ENCODE results near the gene FBXL7.

The FBXL7 gene

GRCh38 chr5:15807248-15807647 is 307.3 kb downstream of the FBXL7 start:
- Histone ChIP-seq H3K79me2 (ENCODE audit: insufficient read depth, low read length) (no peaks in the 10 kb centered on the region), H2AFZ (ENCODE audit: low read depth, low read length, severe bottlenecking) (no peak overlapping the region), H3K4me2 (ENCODE audit: low read depth, low read length, poor library complexity, severe bottlenecking) (no peak overlapping the region), H3K4me3 (ENCODE audit: insufficient read depth, low read length, poor library complexity, severe bottlenecking) (no peak overlapping the region), H3K27ac (ENCODE audit: low read depth, low read length) (no peak overlapping the region), H3K9ac (ENCODE audit: low read length) (no peak overlapping the region), H3K9me3 (ENCODE audit: insufficient read depth, low read length) (no peaks in the 10 kb centered on the region), H3K9me2 (replicated peaks; ENCODE audit: insufficient read depth, low read length) (no peaks in the 10 kb centered on the region), H3F3A (ENCODE audit: insufficient read depth) (no peaks in the 10 kb centered on the region), H3K36me3 (ENCODE audit: low read length) (no peaks in the 10 kb centered on the region), H3K27me3 (ENCODE audit: low read length) (no peaks in the 10 kb centered on the region), H4K20me1 (ENCODE audit: low read depth, low read length) (no peaks in the 10 kb centered on the region)
- no peak for TF ChIP-seq EZH2phosphoT487 (conservative IDR thresholded peaks at IDR 0.05; ENCODE audit: low read length)
- TF ChIP-seq CTCF (IDR thresholded peaks at IDR 0.05; ENCODE audit: insufficient read depth, low read length, poor library complexity, severe bottlenecking), result no peak

DNA sequence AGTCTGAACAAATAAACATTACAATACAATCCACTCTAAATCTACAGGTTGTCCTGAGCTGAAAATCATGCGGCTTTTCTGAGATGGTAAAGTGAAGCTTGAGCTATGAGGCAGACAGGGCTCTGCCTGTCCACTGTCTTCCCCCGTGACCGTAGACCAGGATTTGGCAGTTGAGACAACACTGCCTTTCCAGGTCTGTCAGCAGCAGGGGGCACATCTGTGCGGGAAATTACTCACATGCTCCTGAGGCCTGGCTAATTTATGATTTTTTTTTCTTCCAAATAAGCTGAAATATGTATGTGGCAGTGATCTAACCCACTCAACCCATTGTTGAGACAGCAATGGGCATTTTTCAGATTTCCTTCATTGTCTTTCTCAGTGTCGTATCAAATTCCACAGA is 307.9 kb downstream of the FBXL7 start:
- no peaks in the 10 kb centered on the region for H3K36me3 ChIP-seq (ENCODE audit: low read length)
- no peaks in the 10 kb centered on the region for H3K9me2 ChIP-seq (replicated peaks; ENCODE audit: insufficient read depth, low read length)
- H3K27ac ChIP-seq (ENCODE audit: low read depth, low read length), result no peak overlapping the region

GRCh38 chr5:15808577-15808976 is 308.6 kb downstream of the FBXL7 start:
- Histone ChIP-seq H3K36me3 (ENCODE audit: low read length) (no peaks in the 10 kb centered on the region), H3K4me3 (ENCODE audit: insufficient read depth, low read length, poor library complexity, severe bottlenecking) (no peak overlapping the region), H3K79me2 (ENCODE audit: insufficient read depth, low read length) (no peaks in the 10 kb centered on the region), H3K27ac (ENCODE audit: low read depth, low read length) (no peak overlapping the region), H4K20me1 (ENCODE audit: low read depth, low read length) (no peaks in the 10 kb centered on the region), H3K9me3 (ENCODE audit: insufficient read depth, low read length) (no peaks in the 10 kb centered on the region), H2AFZ (ENCODE audit: low read depth, low read length, severe bottlenecking) (no peak overlapping the region), H3K9me2 (replicated peaks; ENCODE audit: insufficient read depth, low read length) (no peaks in the 10 kb centered on the region), H3K4me2 (ENCODE audit: low read depth, low read length, poor library complexity, severe bottlenecking) (no peak overlapping the region), H3K9ac (ENCODE audit: low read length) (no peak overlapping the region), H3F3A (ENCODE audit: insufficient read depth) (no peaks in the 10 kb centered on the region), H3K27me3 (ENCODE audit: low read length) (no peaks in the 10 kb centered on the region)
- TF ChIP-seq EZH2phosphoT487 (conservative IDR thresholded peaks at IDR 0.05; ENCODE audit: low read length) (no peak), CTCF (IDR thresholded peaks at IDR 0.05; ENCODE audit: insufficient read depth, low read length, poor library complexity, severe bottlenecking) (no peak)

More for the DNA sequence above, 307.9 kb downstream of the FBXL7 start:
- no peaks in the 10 kb centered on the region for H3K27me3 ChIP-seq (ENCODE audit: low read length)
- no peaks in the 10 kb centered on the region for H4K20me1 ChIP-seq (ENCODE audit: low read depth, low read length)
- no peaks in the 10 kb centered on the region for H3K9me3 ChIP-seq (ENCODE audit: insufficient read depth, low read length)
- H3F3A ChIP-seq (ENCODE audit: insufficient read depth), result no peaks in the 10 kb centered on the region
- no peak for TF ChIP-seq CTCF (IDR thresholded peaks at IDR 0.05; ENCODE audit: insufficient read depth, low read length, poor library complexity, severe bottlenecking)
- TF ChIP-seq EZH2phosphoT487 (conservative IDR thresholded peaks at IDR 0.05; ENCODE audit: low read length), result no peak
- no peak overlapping the region for H3K4me2 ChIP-seq (ENCODE audit: low read depth, low read length, poor library complexity, severe bottlenecking)
- H3K79me2 ChIP-seq (ENCODE audit: insufficient read depth, low read length), result no peaks in the 10 kb centered on the region
- no peak overlapping the region for H3K9ac ChIP-seq (ENCODE audit: low read length)
- H2AFZ ChIP-seq (ENCODE audit: low read depth, low read length, severe bottlenecking), result no peak overlapping the region
- H3K4me3 ChIP-seq (ENCODE audit: insufficient read depth, low read length, poor library complexity, severe bottlenecking), result no peak overlapping the region
